Mucosa of descending colon (tissue), 3 donors: ENCODE data around the gene GNAL. TPM values are rescaled to one million over a fixed set of nuclear protein-coding genes. Genes with fewer than 3 reads are reported as not detected.

Experiments used
- ATAC-seq: fragments of 200-7000 bp; cut with Tn5 transposase; one replicate; pipeline ENCODE4 v1.9.1; 2020; ENCODE audit warnings: mild to moderate bottlenecking, moderate library complexity
- DNase-seq, 3 donors: peaks; one replicate each; pipeline ENCODE4 v3.0.0-alpha.2; 2020
- H3K36me3 ChIP-seq: fragments of 200-600 bp; one replicate; pipeline ENCODE4 v1.8.0; 2021; ENCODE audit warnings: low read depth, mild to moderate bottlenecking
- H3K4me1 ChIP-seq: fragments of 200-600 bp; one replicate; pipeline ENCODE4 v1.8.0; 2021; ENCODE audit warnings: low read depth, mild to moderate bottlenecking
- H3K4me3 ChIP-seq: fragments of 200-600 bp; one replicate; pipeline ENCODE4 v1.8.0; 2021; ENCODE audit warnings: mild to moderate bottlenecking
- H3K9me3 ChIP-seq: fragments of 200-600 bp; one replicate; pipeline ENCODE4 v1.8.0; 2021; ENCODE audit warnings: mild to moderate bottlenecking
- CTCF ChIP-seq: fragments of 200-600 bp; IDR thresholded peaks from one replicate; pipeline ENCODE4 v1.8.0; 2022; ENCODE audit warnings: antibody characterized with exemption, mild to moderate bottlenecking
- intact Hi-C, 2 donors: fragments of 100-400 bp; cut with DNase I in 1 of 2; cut with micrococcal nuclease in 1 of 2; formaldehyde crosslinking; loops; one replicate each; pipeline versions ENCODE4 v1.11.0 to v1.11.1; 2022; cut with DNase I, micrococcal nuclease
- total RNA-seq, 3 donors: library from RNA; stranded (reverse); fragmentation: NEBNext Ultra II Directional in 2 of 3; extraction: Animal tissue kit (Norgen Biotek cat#: 25700) in 2 of 3; gene quantifications; one replicate each; pipeline versions ENCODE4 v1.2.1 to v1.2.4, GENCODE V29; 2021 to 2023
- donor health status: DM: no; HTN: no; CAD: no; lungs with moderate emphysema.
- donor health status: DM: no; HTN: no; CAD: no.
- donor health status: DM: no; HTN: yes; CAD: no.

The GNAL gene
- total RNA-seq, 3 donors from 2014 or later: 4.7 to 20.7 (median 5.3) TPM

- no peaks in the 10 kb centered on the region for H3K4me1 ChIP-seq
- H3K4me3 ChIP-seq: no peak overlapping the region
- ATAC-seq (no peak), DNase-seq (no peak)
- H3K36me3 ChIP-seq: no peaks in the 10 kb centered on the region
- no peak for TF ChIP-seq CTCF
- no peaks in the 10 kb centered on the region for H3K9me3 ChIP-seq
- intact Hi-C loops: no loop called here
Measured at GRCh38 chr18:11818486-11819203, 129.6 kb downstream of the GNAL start.

- ATAC-seq (no peak), DNase-seq (no peak)
- H3K9me3 ChIP-seq: no peaks in the 10 kb centered on the region
- TF ChIP-seq CTCF: no peak
- H3K4me3 ChIP-seq: no peak overlapping the region
- no peaks in the 10 kb centered on the region for H3K36me3 ChIP-seq
- H3K4me1 ChIP-seq: no peaks in the 10 kb centered on the region
- intact Hi-C loops: no loop called here
Measured at GRCh38 chr18:11819938-11820337, 130.9 kb downstream of the GNAL start.

- H3K4me1 ChIP-seq: no peaks in the 10 kb centered on the region
- no peak for TF ChIP-seq CTCF
- H3K4me3 ChIP-seq: no peak overlapping the region
- no peaks in the 10 kb centered on the region for H3K36me3 ChIP-seq
- intact Hi-C loops: no loop called here
- DNase-seq: no peak
- ATAC-seq: no peak
- H3K9me3 ChIP-seq: no peaks in the 10 kb centered on the region
Measured at GRCh38 chr18:11820697-11821096, 131.6 kb downstream of the GNAL start.

- no peak for TF ChIP-seq CTCF
- H3K4me1 ChIP-seq: no peaks in the 10 kb centered on the region
- intact Hi-C loops: no loop called here
- no peaks in the 10 kb centered on the region for H3K9me3 ChIP-seq
- H3K36me3 ChIP-seq: no peaks in the 10 kb centered on the region
- DNase-seq (no peak), ATAC-seq (no peak)
- H3K4me3 ChIP-seq: no peak overlapping the region
Measured at GRCh38 chr18:11821208-11821607, 132.1 kb downstream of the GNAL start.

GRCh38 chr18:11821643-11822237 is 132.7 kb downstream of the GNAL start:
- no peak for DNase-seq
- Histone ChIP-seq H3K9me3 (no peaks in the 10 kb centered on the region), H3K4me3 (no peak overlapping the region), H3K36me3 (no peaks in the 10 kb centered on the region), H3K4me1 (no peaks in the 10 kb centered on the region)
- intact Hi-C loops: no loop called here
- ATAC-seq: no peak
- no peak for TF ChIP-seq CTCF
